Activated naive CD4-positive, alpha-beta T cell (primary cell): ENCODE results near the gene USP9X.
"Not testable (repeated sequence)": the region's sequence is repeated elsewhere in the genome, so short reads cannot be mapped to it uniquely, and the experiment has no call there.

Source experiments
- DNase-seq, 4 experiments: peaks; one replicate each; lab custom pipeline; 2025; lab: John Stamatoyannopoulos, UW

The USP9X gene

DNA sequence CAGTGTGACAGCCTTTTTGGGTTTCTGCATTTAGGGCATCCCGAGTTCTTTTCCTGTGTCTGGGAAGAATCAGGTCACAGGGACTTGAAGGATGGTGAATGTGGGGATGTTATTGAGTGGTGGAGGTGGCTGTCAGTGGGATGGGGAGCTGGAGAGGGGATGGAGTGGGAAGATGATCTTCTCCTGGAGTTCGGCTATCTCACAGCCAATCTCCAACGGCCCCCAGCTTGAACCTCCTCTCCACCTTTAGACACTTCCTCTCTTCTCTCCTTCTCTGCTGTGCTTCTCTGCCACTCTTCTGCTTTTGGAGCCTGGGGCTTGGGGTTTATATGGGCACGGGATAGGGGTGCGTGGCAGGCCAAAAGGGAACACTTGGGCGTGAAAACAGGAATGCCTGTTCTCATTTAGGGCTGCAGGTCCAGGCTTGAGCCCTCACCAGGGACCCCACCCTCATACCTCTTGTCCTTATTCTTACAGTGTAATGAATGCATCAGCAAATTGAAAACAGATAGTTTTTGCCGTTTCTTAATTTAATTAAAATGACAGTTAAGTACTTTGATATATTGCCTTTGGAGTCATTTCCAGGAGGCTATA is 37.5 kb downstream of the USP9X start:
- DNase-seq, result no peak

DNA sequence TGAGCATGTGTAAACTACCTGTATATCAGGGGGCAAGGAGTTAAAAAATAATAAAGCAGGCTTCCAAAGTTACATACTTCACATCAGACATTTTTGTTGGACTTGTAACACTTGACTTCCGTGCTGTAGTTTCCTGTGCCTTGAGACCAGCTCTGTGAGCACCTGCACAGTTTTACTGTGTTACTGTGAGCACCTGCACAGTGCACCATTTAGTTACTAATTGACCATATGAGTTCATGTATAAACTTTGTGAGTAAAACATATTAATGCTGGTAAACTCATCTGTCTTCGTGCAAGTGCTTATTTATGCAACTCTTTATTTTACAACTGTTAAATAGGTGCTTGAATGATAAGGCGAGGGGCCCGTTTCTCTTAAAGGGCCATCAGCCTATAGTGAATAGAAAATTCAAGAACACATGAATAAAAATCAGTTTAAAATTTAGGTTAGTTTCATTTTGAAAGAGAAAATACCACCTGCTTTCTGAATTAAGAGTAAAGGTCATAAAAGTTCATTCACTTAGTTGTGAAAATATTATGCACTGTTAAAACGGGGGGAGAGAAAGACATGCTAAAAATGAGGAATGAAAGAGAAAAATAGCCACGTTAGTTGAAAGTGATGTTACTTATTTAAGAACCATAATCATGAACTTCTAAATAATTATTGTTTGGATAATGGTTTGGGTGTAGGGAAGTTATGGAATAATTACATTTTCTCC is 42.4 kb downstream of the USP9X start:
- no peak for DNase-seq

DNA sequence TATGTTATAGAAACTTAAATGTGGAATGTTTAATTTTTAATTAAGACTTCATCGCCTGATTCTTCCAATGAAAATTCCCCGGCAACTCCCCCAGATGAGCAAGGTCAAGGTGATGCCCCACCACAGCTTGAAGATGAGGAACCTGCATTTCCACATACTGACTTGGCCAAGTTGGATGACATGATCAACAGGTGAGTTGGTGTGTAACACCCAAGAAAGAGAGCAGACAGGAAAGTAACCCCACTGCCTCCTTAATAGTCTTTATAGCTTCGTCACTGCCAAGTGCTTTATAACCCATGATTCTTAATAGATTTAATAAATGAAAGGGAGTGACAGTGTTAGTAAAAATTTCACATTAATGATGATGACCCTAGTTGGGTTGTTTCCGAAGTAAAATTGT is 43.7 kb downstream of the USP9X start:
- DNase-seq, result no peak

DNA sequence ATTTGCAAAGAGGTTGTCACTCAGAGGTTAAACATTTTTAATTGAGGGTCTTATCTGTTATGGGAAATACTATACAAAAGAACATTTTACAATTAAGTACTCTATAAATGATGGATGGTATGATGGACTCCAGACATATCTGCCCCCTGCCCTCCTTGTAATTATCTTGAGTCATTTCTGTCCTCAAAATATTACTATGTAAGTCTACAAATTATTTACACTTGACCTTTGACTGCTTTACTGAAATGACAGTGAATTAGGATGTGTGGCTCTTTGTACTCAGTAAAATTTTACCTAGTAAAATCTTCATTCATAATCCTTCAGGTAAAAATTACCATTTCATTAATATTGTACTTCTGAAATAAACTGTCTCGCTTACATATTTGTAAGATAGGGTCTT is 46.5 kb downstream of the USP9X start:
- DNase-seq, result no peak

DNA sequence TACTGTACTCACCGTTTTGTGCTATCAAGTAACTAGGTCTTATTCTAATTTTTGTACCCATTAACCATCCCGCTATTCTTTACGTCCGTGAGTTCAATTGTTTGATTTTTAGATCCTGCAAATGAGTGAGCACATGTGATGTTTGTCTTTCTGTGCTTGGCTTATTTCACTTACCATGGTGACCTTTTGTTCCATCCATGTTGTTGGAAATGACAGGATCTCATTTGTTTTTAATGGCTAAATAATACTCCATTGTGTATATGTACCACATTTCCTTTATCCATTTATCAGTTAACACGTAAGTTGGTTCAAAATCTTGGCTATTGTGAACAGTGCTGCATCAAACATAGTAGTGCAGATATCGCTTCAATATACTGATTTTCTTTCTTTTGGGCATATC is 48.3 kb downstream of the USP9X start:
- no peak for DNase-seq

DNA sequence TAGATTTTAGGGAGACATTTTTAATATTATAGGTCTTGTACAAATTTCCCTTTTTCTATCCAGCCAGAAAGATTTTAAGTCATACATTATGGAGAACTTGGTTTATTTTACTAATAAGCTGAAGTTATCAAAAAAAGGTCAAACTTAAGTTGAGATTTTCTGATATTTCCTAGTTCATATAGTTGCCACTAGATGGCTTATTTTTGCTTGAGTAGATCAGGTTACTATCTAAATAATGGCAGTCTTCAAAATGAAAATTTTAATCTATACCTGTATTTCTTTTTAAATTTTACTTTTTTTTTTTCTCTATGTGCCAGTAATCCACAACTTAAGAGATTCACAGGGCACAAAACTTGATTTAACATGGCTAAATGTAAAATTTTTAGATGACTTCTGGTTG is 52.3 kb downstream of the USP9X start:
- no peak for DNase-seq

DNA sequence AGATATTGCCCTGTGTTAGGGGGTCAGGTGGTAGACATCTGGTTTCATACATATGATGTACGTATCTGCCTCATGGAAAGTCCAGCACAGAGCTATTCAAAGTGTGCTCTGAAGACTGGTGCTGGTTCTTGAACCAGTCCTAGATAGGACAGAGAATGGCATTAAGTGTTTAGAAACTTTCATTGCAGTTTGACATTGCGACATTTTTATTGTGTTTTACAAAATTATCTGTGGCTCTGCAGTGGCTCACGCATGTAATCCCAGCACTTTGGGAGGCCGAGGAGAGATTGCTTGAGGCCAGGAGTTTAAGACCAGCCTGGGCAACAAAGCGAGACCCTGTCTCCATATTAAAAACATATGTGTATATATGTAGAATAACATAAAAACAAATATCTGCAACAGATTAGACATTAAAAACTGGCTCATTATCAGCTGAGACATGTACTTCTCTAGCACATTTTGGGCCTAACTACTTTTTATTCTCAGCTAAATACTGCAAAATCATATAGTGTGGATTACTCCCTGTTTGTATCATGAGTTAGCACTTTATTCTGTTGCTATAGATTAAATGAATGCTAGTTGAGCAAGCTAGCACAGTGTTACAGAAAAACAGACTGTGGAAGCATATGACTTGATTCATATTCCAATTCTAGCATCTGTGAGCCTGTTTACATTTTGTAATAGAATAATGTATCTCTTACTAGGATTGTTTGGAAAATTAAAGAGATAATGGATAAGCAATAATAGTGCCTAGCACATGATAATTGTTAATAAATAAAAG is 57.1 kb downstream of the USP9X start:
- no peak for DNase-seq

DNA sequence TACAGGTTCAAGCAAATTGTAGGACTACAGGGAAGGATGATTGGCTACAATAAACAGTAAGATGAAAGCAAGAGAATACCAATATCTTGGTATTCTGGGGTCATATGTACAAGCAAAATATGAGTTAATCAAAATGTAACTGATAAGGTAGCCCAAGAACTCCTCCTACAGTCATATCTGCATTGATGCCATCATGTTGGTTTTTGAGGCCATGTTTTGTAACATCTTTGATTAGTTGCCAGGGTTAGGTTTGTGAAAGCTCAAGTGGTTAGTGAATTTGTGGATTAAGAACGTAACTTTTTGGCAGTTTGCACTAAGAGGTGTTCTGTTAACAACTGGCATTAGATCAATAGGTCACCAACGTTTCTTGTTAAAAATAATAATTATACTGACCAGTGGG is 59.6 kb downstream of the USP9X start:
- no peak for DNase-seq

DNA sequence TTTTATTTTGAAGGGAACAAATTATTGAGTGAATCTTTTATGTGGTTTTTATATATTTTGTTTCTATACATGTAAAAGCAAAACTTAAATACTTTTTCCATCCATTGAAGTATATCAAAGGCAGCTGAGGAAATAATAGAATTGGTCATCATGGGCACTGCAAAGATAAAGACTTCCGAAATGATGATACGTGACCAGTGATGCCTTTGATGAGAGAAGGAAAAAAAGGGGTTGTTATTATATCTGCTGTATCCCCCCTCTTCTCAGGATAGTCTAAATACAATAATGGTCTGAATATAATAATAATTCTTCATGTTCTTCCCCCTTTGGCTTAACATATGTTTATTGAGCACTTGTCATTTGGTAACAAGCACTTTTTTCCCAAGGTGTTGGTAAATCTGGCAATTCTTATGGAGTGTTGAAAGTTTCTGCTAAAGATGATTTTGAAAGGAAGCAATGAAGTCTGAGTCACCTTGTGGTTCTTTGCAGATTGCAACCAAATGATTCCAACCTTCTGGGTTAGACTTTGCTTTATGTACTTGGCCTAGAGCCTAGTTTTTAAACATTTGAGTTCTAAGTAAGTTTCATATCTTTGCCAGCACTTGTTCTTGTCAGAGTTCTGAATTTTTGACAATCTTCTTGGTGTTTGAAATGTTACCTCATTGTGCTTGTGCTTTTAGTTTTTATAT is 60.8 kb downstream of the USP9X start:
- no peak for DNase-seq

DNA sequence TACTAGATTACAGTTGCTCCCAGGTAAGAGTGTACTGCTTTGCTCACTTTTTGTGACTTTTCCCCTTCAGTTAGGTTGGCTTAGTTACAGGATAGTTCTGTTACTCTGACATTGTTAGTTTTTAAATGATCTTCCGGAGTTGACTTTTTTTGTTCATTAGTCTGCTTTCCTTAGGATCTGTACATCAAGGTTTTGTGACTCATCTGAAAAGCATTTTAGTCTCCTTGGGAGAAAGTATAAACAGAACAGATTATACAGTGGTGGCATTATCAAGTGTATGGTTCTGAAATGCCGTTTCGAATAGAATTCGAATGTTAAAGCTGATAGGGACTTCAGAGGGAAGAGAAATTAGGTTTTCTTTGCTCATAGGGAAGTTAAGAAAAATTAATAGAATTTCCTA is 63.3 kb downstream of the USP9X start:
- no peak for DNase-seq

DNA sequence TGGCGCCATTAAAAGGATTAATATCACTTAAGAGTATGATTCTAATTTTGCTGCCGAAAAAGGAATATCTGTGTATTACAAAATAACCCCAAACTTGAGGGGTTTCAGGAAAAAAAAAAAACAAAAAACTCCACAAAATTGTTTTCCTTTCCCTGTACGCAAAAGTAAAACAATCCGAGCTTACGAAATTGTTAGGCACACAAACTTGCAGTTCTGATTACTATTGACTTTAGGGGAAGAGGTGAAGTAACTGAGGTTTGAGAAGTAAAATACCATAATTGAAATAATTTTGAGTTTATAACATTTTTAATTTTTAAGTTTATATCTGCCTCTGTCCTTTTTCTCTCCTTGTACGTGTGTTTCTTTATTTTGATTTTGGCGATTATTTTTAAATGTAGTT is 64.8 kb downstream of the USP9X start:
- no peak for DNase-seq

DNA sequence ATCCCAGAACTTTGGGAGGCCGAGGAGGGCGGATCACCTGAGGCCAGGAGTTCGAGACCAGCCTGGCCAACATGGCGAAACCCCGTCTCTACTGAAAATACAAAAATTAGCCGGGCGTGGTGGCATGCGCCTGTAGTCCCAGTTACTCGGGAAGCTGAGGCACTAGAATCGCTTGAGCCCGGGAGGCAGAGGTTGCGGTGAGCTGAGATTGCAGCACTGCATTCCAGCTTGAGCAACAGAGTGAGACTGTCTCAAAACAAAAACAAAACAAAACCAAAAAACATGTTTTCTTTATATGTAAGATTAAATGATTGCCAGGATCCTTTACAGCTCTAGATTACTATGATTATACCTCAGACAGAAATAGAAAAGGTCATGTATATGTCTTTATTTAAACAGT is 66.5 kb downstream of the USP9X start:
- DNase-seq, result not testable (repeated sequence)

DNA sequence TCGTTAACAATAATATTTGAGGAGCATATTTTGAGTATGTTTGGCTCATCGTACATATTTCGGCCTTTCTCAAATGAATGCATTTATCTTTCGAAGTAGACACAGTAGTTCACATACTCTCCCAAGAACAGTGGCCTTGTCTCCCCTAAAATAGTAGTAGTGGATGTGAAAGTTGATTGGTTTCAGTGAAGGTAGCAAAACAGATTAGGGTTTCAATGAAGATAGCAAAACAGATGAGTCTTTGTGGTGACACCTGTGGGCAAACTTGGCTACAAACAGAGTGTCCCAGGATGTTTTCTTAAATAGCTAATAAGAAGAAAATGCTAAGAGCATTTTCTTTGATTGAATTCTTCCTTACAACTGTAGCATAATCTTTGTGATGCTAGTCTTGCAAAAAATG is 67.0 kb downstream of the USP9X start:
- no peak for DNase-seq

DNA sequence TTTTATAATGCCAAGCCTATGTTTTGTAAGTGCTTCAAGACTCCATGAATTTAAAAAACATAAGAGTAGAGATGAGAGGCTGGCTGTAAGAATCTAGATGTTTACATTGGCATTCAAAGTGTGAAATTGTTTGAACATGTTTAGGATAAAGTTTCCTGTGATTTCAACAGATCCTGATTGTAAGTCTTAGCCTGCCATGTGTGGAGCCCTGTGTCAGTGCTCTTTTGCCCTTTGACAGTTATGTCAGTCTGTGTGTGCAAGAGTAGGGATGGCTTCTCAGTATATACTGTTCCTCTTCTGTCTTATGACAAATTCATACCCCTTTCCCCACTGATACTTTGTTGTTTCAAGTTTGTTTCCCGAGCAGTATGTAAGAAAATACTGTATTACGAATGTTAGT is 68.2 kb downstream of the USP9X start:
- DNase-seq, result no peak

DNA sequence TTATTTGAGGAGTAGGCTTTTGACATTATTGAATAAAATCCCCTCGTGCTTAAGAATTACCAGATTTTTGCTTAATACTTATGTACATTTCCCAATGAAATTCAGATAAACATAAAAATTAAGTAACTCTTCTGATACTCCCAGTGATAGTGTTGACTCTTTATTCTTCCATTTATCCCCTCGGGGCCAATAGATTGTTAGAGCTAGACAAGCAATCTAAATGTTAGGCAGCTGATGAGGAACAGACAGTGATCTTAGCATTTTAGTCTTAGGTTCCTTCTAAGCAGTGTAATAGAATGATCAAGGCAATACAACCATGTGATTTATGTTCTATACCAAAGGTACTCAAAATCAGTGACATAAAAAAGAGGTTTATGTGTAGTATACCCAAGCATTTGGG is 68.7 kb downstream of the USP9X start:
- no peak for DNase-seq

DNA sequence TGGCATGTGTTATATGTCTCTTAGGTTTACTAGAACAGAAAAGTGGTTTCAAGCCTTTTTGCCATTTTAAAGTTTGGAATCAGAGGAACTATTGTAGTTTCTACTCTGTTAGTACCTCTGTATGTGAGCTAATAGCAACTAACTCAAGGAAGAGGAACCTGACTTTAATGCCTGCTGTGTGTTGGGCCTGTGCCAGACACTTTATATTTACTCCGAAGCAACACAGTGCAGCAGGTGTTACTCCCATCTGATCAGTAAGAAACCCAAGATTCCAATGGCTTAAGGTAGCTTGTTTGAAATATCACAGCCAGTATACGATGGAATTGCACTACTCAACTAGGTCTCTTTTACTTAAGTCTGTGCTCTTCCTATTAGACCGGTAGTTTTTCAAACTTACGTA is 79.2 kb downstream of the USP9X start:
- DNase-seq, result no peak

DNA sequence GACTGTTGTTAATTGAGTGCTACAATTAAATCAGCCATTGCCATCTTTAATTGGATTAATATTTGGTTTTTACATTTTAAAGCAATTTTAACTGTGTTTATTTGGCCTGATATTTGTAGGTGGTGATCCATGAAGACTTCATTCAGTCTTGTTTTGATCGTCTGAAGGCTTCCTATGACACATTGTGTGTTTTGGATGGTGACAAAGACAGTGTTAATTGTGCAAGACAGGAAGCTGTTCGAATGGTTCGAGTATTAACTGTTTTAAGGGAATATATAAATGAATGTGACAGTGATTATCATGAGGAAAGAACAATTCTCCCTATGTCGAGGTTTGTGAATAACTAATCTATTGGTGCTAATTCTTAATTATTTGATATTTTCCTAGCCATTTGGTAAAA is 82.6 kb downstream of the USP9X start:
- no peak for DNase-seq

DNA sequence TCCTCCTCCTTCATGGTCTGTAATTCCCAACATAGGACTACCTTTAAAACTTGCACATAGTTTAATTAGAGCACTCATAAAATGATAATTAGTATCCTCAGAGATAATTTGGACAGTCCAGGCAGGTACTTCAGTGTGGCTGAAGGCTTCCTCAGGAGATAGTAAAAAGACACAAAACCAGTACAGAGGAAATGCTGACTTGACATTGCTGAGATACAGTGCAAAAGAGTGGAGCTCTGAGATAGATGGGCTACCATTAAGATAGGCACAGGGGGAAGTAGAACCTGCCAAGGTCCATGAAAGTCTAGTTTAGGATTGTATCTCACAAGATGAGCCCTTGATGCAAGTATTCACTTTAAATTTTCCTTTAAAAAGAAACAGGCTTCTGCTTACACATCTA is 91.0 kb downstream of the USP9X start:
- no peak for DNase-seq

DNA sequence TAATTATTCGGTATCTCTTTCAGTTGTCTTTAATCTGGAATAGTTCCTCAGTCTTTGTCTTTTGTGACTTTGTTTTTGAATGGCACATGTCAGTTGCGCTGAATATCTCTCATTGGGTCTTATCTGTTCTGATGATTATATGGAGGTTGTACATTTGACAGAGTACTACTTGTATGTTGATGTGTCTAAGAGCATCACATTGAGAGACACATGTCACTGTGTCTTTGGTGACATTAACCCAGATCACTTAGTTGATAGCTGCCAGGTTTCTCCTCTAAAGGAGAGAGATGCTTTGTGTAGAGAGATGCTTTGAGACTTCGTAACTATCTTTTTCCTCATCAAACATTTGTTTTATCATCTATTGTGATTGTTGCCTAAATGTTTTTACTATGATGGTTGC is 92.1 kb downstream of the USP9X start:
- no peak for DNase-seq

DNA sequence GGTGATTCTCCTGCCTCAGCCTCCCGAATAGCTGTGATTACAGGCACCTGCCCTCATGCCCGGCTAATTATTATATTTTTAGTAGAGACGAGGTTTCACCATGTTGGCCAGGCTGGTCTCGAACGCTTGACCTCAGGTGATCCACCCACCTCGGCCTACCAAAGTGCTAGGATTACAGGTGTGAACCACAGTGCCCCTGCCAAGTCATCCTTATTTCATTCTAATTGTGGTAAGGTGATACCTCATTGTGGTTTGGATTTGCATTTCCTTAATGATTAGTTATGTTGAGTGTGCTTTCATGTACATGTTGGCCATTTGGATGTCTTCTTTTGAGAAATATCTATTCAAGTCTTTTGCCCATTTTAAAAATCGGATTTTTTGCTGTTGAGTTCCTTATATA is 93.0 kb downstream of the USP9X start:
- DNase-seq, result no peak

DNA sequence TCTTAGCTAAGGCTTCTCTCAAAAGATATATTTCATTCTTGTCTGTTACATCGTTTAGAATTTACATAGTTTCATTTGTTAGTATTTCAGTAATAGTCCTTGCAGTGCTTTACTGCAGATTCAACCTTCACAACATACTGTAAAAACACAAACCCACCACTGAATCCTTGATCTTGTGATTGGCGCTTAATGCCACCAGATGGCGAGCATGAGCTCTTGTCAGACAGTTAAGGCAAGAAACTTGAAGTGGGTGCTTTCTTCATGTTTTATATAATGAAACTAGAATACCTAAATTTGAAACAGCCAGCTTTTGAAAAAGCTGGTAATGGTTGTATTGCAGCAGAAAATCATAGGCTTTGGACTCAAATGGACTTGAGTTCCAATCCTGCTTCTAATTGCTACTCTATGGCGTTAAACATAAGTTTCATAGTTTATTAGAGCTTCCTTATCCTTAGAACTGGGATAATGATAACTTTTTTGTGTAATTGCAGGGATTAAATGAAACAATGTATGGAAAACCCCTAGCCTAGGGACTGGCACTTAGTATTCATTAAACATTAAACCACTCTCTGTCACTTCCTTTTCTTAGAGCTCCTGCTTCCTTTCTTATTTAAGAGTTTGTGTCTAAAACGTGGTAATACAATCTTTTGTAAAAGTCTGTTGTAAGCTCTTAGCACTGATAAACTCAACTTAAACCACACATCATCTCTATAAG is 95.1 kb downstream of the USP9X start:
- peak in 2 of 4 experiments; percentile 1 to 19 for DNase-seq

DNA sequence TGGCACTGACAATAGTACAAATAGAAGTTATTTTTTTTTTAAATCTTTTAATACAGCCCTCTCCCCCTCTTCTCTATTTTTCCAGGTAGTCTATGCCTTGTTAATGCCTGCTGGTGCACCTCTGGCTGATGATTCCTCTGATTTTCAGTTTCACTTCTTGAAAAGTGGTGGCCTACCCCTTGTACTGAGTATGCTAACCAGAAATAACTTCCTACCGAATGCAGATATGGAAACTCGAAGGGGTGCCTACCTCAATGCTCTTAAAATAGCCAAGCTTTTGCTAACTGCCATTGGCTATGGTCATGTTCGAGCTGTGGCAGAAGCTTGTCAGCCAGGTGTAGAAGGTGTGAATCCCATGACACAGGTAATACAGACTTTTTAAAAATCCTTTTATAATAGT is 99.1 kb downstream of the USP9X start:
- no peak for DNase-seq
